Thyroid gland (tissue), 4 donors: ENCODE measurements around the gene DPYSL3. TPM values are rescaled to one million over a fixed set of nuclear protein-coding genes. Genes with fewer than 3 reads are reported as not detected.

Source experiments
- DNase-seq, 2 donors: peaks; one replicate each; pipeline ENCODE4 v3.0.0-alpha.2; 2019
- H3K27ac ChIP-seq, 3 donors: fragments of 200-600 bp; sonication (generic); 1 replicate in 2 of 3; 2 replicates in 1 of 3; pipeline ENCODE4 v1.5.1; 2016 to 2019; ENCODE audit warnings: mild to moderate bottlenecking in 1 of 3, moderate library complexity in 1 of 3
- H3K27me3 ChIP-seq: fragments of 200-600 bp; sonication (generic); one replicate; pipeline ENCODE4 v1.5.1; 2019
- H3K36me3 ChIP-seq, 2 donors: fragments of 200-600 bp; sonication (generic); one replicate each; pipeline ENCODE4 v1.5.1; 2016 to 2019
- H3K4me1 ChIP-seq, 2 donors: fragments of 200-600 bp; sonication (generic); one replicate each; pipeline ENCODE4 v1.5.1; 2017 to 2019
- H3K4me3 ChIP-seq, 3 donors: fragments of 200-600 bp; sonication (generic); replicated peaks in 1 of 3; 1 replicate in 2 of 3; 2 replicates in 1 of 3; pipeline ENCODE4 v1.5.1; 2016; ENCODE audit warnings: mild to moderate bottlenecking in 1 of 3
- H3K9me3 ChIP-seq: fragments of 200-600 bp; sonication (generic); one replicate; pipeline ENCODE4 v1.5.1; 2017
- POLR2A ChIP-seq, 2 donors: fragments of 450-650 bp; IDR thresholded peaks; one replicate each; pipeline ENCODE4 v1.6.1; 2017; ENCODE audit warnings: antibody characterized with exemption in 2 of 2, mild to moderate bottlenecking in 2 of 2, moderate library complexity in 1 of 2
- WGBS, 2 donors: methylation state at CpG; one replicate each; pipeline ENCODE4 v1.1.5; 2017; 5-methylcytosine and 5-hydroxymethylcytosine counted together
- intact Hi-C: fragments of 100-400 bp; cut with DNase I; formaldehyde crosslinking; loops from one replicate; pipeline ENCODE4 v1.15.1; 2023
- total RNA-seq, 4 donors: library from RNA; depleted of rRNA; stranded (reverse); fragments of >200 nt; gene quantifications; one replicate each; pipeline ENCODE4 v1.2.3, GENCODE V29; 2016
- TF ChIP-seq, protein P1 (sequence below), 6 experiments: fragments of 200-600 bp in 3 of 6; fragments of 450-650 bp in 3 of 6; sonication (generic) in 3 of 6; IDR thresholded peaks; one replicate each; pipeline ENCODE4 v1.5.1; 2016 to 2019; ENCODE audit warnings: antibody characterized with exemption in 6 of 6, mild to moderate bottlenecking in 2 of 6, inconsistent platforms in 1 of 6, moderate library complexity in 1 of 6

DPYSL3 gene
- total RNA-seq, 4 donors from 2014 or later, result 23.7 to 43.1 (median 28.0) TPM

GRCh38 chr5:147544556-147544955, 34.7 kb upstream of the DPYSL3 start:
- no peak for DNase-seq
- no peak overlapping the region for H3K4me3 ChIP-seq
- no peak overlapping the region for H3K27ac ChIP-seq
- H3K9me3 ChIP-seq, result no peaks in the 10 kb centered on the region
- no peak for TF ChIP-seq POLR2A (IDR thresholded peaks at IDR 0.05)
- TF ChIP-seq, protein P1, sequence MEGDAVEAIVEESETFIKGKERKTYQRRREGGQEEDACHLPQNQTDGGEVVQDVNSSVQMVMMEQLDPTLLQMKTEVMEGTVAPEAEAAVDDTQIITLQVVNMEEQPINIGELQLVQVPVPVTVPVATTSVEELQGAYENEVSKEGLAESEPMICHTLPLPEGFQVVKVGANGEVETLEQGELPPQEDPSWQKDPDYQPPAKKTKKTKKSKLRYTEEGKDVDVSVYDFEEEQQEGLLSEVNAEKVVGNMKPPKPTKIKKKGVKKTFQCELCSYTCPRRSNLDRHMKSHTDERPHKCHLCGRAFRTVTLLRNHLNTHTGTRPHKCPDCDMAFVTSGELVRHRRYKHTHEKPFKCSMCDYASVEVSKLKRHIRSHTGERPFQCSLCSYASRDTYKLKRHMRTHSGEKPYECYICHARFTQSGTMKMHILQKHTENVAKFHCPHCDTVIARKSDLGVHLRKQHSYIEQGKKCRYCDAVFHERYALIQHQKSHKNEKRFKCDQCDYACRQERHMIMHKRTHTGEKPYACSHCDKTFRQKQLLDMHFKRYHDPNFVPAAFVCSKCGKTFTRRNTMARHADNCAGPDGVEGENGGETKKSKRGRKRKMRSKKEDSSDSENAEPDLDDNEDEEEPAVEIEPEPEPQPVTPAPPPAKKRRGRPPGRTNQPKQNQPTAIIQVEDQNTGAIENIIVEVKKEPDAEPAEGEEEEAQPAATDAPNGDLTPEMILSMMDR (IDR thresholded peaks at IDR 0.05), result no peak
- H3K36me3 ChIP-seq, result no peaks in the 10 kb centered on the region
- intact Hi-C loops, result no loop called here
- no peaks in the 10 kb centered on the region for H3K4me1 ChIP-seq
- 70 to 80% methylated on average over 5 of the region's 5 CpGs for WGBS, 2 donors
- no peaks in the 10 kb centered on the region for H3K27me3 ChIP-seq

- Histone ChIP-seq H3K27ac (no peak overlapping the region), H3K27me3 (no peaks in the 10 kb centered on the region), H3K9me3 (no peaks in the 10 kb centered on the region), H3K4me3 (no peak overlapping the region), H3K4me1 (no peaks in the 10 kb centered on the region), H3K36me3 (no peaks in the 10 kb centered on the region)
- DNase-seq, result no peak
- WGBS, 2 donors, result 55 to 77% methylated on average over 1 of the region's 1 CpG
- intact Hi-C loops, result no loop called here
- TF ChIP-seq POLR2A (IDR thresholded peaks at IDR 0.05), result no peak
- TF ChIP-seq, protein P1 (IDR thresholded peaks at IDR 0.05), result no peak
Observed at GRCh38 chr5:147539053-147539452, 29.2 kb upstream of the DPYSL3 start.

DNA sequence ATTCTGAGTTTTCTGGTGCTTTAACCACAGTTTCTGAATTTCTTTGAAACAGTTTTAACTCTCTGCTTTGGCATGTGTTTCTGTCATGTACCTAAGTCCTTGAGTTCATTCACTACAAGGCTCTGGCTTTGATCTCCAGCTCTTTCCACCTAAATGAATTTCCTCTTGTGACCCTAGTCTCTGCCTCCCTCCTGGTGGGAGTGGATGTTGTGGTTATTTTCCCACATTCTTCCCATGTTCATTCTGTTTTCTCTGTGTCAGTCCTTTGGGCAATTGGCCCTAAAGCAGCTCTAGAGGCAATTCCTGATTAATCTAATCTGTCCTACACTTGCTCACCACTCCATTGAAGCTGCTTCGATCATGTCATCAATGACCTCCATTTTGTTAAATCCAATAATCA, 28.4 kb upstream of the DPYSL3 start:
- H3K4me3 ChIP-seq, result no peak overlapping the region
- H3K4me1 ChIP-seq, result no peaks in the 10 kb centered on the region
- DNase-seq, result no peak
- no peaks in the 10 kb centered on the region for H3K36me3 ChIP-seq
- no peak for TF ChIP-seq POLR2A (IDR thresholded peaks at IDR 0.05)
- TF ChIP-seq, protein P1 (IDR thresholded peaks at IDR 0.05), result no peak
- no peaks in the 10 kb centered on the region for H3K27me3 ChIP-seq
- no peaks in the 10 kb centered on the region for H3K9me3 ChIP-seq
- WGBS, 2 donors, result 97 to 100% methylated on average over 1 of the region's 1 CpG
- no peak overlapping the region for H3K27ac ChIP-seq
- intact Hi-C loops, result no loop called here

DNA sequence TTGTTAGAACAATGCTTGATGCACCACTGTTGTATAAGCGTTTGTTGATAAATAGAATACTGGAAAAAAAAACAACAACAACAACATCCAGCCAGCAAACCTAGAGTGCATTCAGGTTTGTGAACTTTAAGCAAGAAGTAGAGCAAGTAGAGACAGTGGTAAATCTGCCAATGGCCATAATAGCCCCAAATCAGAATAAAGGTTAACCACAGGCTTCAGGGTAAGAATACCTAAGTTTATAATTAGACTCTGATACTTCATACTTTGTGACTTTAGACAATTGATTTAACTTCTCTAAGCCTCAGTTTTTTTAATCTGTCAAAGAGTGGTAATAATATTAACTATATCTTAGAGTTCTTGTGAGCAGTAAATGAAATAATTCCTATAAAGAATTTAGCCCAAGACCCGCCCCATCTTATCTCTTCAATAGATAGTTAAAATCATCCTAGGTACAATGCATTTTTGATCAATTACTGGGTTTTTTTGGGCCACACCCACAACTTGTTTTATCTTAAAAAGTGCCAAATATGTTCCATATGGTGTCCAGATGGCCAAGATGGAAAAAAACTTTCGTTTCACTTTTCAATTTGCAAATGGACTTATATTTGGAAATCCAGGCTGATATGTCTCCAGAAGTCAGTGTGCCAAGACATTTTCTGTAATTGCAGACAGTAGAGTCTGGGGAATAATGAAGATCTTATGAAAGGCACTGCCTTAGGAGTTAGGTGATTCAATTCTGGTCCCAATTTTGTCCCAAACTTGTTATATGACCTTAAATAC, 24.5 kb upstream of the DPYSL3 start:
- no peak for DNase-seq
- Histone ChIP-seq H3K27me3 (no peaks in the 10 kb centered on the region), H3K4me1 (no peaks in the 10 kb centered on the region), H3K27ac (no peak overlapping the region), H3K4me3 (no peak overlapping the region), H3K36me3 (no peaks in the 10 kb centered on the region), H3K9me3 (no peaks in the 10 kb centered on the region)
- no peak for TF ChIP-seq POLR2A (IDR thresholded peaks at IDR 0.05)
- TF ChIP-seq, protein P1 (IDR thresholded peaks at IDR 0.05), result no peak
- intact Hi-C loops, result no loop called here
- 81 to 85% methylated on average over 3 of the region's 3 CpGs for WGBS, 2 donors

DNA sequence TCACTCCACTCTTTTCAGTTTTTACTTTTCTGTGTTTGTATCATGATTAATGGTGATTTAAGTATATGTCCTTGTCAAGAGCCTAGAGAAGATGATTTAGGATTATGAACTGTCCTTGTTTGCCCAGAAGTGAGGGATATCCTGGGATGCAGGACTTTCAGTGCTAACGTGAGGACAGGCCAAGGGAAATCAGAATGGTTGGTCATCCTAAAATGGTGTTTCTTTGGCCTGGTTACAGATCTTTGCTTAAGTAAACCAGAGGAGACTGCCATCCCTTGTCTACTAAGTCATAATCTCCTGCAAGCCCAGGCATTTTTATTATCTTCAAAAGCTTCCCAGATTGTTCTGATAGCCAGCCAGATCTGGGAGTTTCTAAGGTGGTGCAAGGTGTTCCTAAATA, 22.3 kb upstream of the DPYSL3 start:
- no peaks in the 10 kb centered on the region for H3K4me1 ChIP-seq
- H3K27me3 ChIP-seq, result no peaks in the 10 kb centered on the region
- no peak for DNase-seq
- H3K9me3 ChIP-seq, result no peaks in the 10 kb centered on the region
- H3K27ac ChIP-seq, result no peak overlapping the region
- H3K4me3 ChIP-seq, result no peak overlapping the region
- intact Hi-C loops, result no loop called here
- no peak for TF ChIP-seq POLR2A (IDR thresholded peaks at IDR 0.05)
- TF ChIP-seq, protein P1 (IDR thresholded peaks at IDR 0.05), result no peak
- H3K36me3 ChIP-seq, result no peaks in the 10 kb centered on the region
- WGBS, 2 donors, result 55 to 78% methylated on average over 1 of the region's 1 CpG
